Right lobe of liver (tissue), 6 donors: Measurements from ENCODE around the gene UBASH3B. TPM values are rescaled to one million over a fixed set of nuclear protein-coding genes. Genes with fewer than 3 reads are reported as not detected.

Experiments used
- ATAC-seq, 4 donors: fragments of 200-7000 bp; cut with Tn5 transposase; one replicate each; pipeline ENCODE4 v1.9.1; 2020; ENCODE audit warnings: mild to moderate bottlenecking in 4 of 4, moderate library complexity in 4 of 4
- DNase-seq, 3 donors: peaks; one replicate each; pipeline ENCODE4 v3.0.0-alpha.2; 2020
- H3K27ac ChIP-seq, 3 donors: fragments of 200-600 bp; one replicate each; pipeline ENCODE4 v1.8.0; 2022
- H3K27me3 ChIP-seq, 2 donors: fragments of 200-600 bp; one replicate each; pipeline ENCODE4 v1.8.0; 2022
- H3K36me3 ChIP-seq, 4 donors: fragments of 200-600 bp; sonication (generic) in 1 of 4; one replicate each; pipeline versions ENCODE4 v1.5.1 to v1.8.0; 2017 to 2022; ENCODE audit warnings: control low read depth in 1 of 4
- H3K4me1 ChIP-seq, 4 donors: fragments of 200-600 bp; sonication (generic) in 1 of 4; one replicate each; pipeline versions ENCODE4 v1.5.1 to v1.8.0; 2017 to 2022; ENCODE audit warnings: control low read depth in 1 of 4
- H3K4me3 ChIP-seq, 3 donors: fragments of 200-600 bp; one replicate each; pipeline ENCODE4 v1.8.0; 2022
- H3K9me3 ChIP-seq, 4 donors: fragments of 200-600 bp; sonication (generic) in 1 of 4; one replicate each; pipeline versions ENCODE4 v1.5.1 to v1.8.0; 2017 to 2022; ENCODE audit warnings: control low read depth in 1 of 4
- CTCF ChIP-seq, 4 donors: fragments of 200-600 bp in 3 of 4; fragments of 450-650 bp in 1 of 4; IDR thresholded peaks; one replicate each; pipeline versions ENCODE4 v1.5.1 to v1.8.0; 2016 to 2022; ENCODE audit warnings: antibody characterized with exemption in 4 of 4, mild to moderate bottlenecking in 2 of 4
- POLR2A ChIP-seq: fragments of 450-650 bp; IDR thresholded peaks from one replicate; pipeline ENCODE4 v1.6.1; 2017; ENCODE audit warnings: antibody characterized with exemption, mild to moderate bottlenecking
- WGBS: methylation state at CpG from one replicate; pipeline ENCODE4 v1.1.6; 2018; ENCODE audit warnings: low coverage, low lambda C conversion rate; ENCODE audit not compliant: insufficient coverage; ENCODE audit errors: missing lambda C conversion rate; 5-methylcytosine and 5-hydroxymethylcytosine counted together
- intact Hi-C, 2 donors: fragments of 100-400 bp; cut with DNase I; formaldehyde crosslinking; loops; one replicate each; pipeline versions ENCODE4 v1.11.2 to v1.14.1; 2022
- total RNA-seq, 6 experiments: library from RNA; depleted of rRNA in 2 of 6; stranded (reverse); fragments of >200 nt in 2 of 6; fragmentation: NEBNext Ultra II Directional in 3 of 6; extraction: Animal tissue kit (Norgen Biotek cat#: 25700) in 3 of 6; gene quantifications; one replicate each; pipeline versions ENCODE4 v1.1.0 to v1.2.4, GENCODE V29; 2016 to 2023
- donor health status: DM: no; HTN: yes; CAD: no.
- donor health status: DM: no; HTN: no; CAD: no.
- donor health status: DM: no; HTN: no; CAD: no.
- donor health status: DM: no; HTN: yes; CAD: no.
- donor health status: DM: no; HTN: yes; CAD: no.

Gene UBASH3B
- total RNA-seq, 6 experiments from 2014 or later: 1.7 to 10.5 (median 2.4) TPM

GRCh38 chr11:122789907-122790306 is 134.4 kb downstream of the UBASH3B start:
- H3K27ac ChIP-seq: no peak overlapping the region
- WGBS: 52% methylated on average over 2 of the region's 3 CpGs
- DNase-seq (no peak), ATAC-seq (no peak)
- TF ChIP-seq POLR2A: no peak
- no peak for TF ChIP-seq CTCF (IDR thresholded peaks at IDR 0.05)
- no peaks in the 10 kb centered on the region for H3K9me3 ChIP-seq
- intact Hi-C loops: no loop called here
- no peaks in the 10 kb centered on the region for H3K4me1 ChIP-seq
- no peak overlapping the region for H3K4me3 ChIP-seq
- H3K27me3 ChIP-seq: no peaks in the 10 kb centered on the region
- H3K36me3 ChIP-seq: no peaks in the 10 kb centered on the region

GRCh38 chr11:122791411-122791810 is 135.9 kb downstream of the UBASH3B start:
- Histone ChIP-seq H3K4me1 (no peaks in the 10 kb centered on the region), H3K9me3 (no peaks in the 10 kb centered on the region), H3K4me3 (no peak overlapping the region), H3K27ac (no peak overlapping the region), H3K36me3 (no peaks in the 10 kb centered on the region), H3K27me3 (no peaks in the 10 kb centered on the region)
- no peak for TF ChIP-seq CTCF (IDR thresholded peaks at IDR 0.05)
- TF ChIP-seq POLR2A: no peak
- 88% methylated on average over 2 of the region's 2 CpGs for WGBS
- no peak for ATAC-seq
- DNase-seq: no peak
- intact Hi-C loops: no loop called here

GRCh38 chr11:122791836-122792235 is 136.3 kb downstream of the UBASH3B start:
- Histone ChIP-seq H3K27me3 (no peaks in the 10 kb centered on the region), H3K9me3 (no peaks in the 10 kb centered on the region), H3K27ac (no peak overlapping the region), H3K4me3 (no peak overlapping the region), H3K36me3 (no peaks in the 10 kb centered on the region), H3K4me1 (no peaks in the 10 kb centered on the region)
- no peak for DNase-seq
- ATAC-seq: no peak
- no peak for TF ChIP-seq POLR2A
- no peak for TF ChIP-seq CTCF (IDR thresholded peaks at IDR 0.05)
- intact Hi-C loops: no loop called here
- WGBS: 69% methylated on average over 5 of the region's 8 CpGs

GRCh38 chr11:122793515-122793914 is 138.0 kb downstream of the UBASH3B start:
- TF ChIP-seq POLR2A (no peak), CTCF (IDR thresholded peaks at IDR 0.05) (no peak)
- no peaks in the 10 kb centered on the region for H3K4me1 ChIP-seq
- no peak overlapping the region for H3K27ac ChIP-seq
- no peaks in the 10 kb centered on the region for H3K9me3 ChIP-seq
- ATAC-seq (no peak), DNase-seq (no peak)
- H3K36me3 ChIP-seq: peaks cover 0 to 2% (median 0%) of the 10 kb centered on the region in 4 donors
- no peak overlapping the region for H3K4me3 ChIP-seq
- intact Hi-C loops: no loop called here
- H3K27me3 ChIP-seq: no peaks in the 10 kb centered on the region
- WGBS: 28% methylated on average over 3 of the region's 3 CpGs

- no peaks in the 10 kb centered on the region for H3K27me3 ChIP-seq
- H3K27ac ChIP-seq: no peak overlapping the region
- H3K4me1 ChIP-seq: no peaks in the 10 kb centered on the region
- H3K4me3 ChIP-seq: no peak overlapping the region
- no peak for ATAC-seq
- intact Hi-C loops: no loop called here
- no peak for TF ChIP-seq CTCF (IDR thresholded peaks at IDR 0.05)
- TF ChIP-seq POLR2A: no peak
- 79% methylated on average over 5 of the region's 5 CpGs for WGBS
- H3K36me3 ChIP-seq: peaks cover 0 to 2% (median 0%) of the 10 kb centered on the region in 4 donors
- H3K9me3 ChIP-seq: no peaks in the 10 kb centered on the region
- DNase-seq: no peak
Observed at GRCh38 chr11:122795307-122795706, 139.8 kb downstream of the UBASH3B start.
